SK-N-SH treated with all-trans-retinoic acid at 6 μM for 48 hours (cell line): ENCODE results near the gene RHCE.

Source experiments
- ARNTL ChIP-seq: fragments of 450-650 bp; formaldehyde crosslinking; IDR thresholded peaks from 2 replicates; pipeline ENCODE4 v1.5.0; 2020; ENCODE audit warnings: low read depth, mild to moderate bottlenecking, moderate library complexity, borderline replicate concordance
- BACH2 ChIP-seq: fragments of 250-450 bp; sonication (Bioruptor Pico); IDR thresholded peaks from 2 replicates; pipeline ENCODE4 v1.9.0; 2021; ENCODE audit warnings: mild to moderate bottlenecking, borderline replicate concordance
- CSDC2 ChIP-seq: fragments of 250-450 bp; sonication (Bioruptor Pico); IDR thresholded peaks from 2 replicates; pipeline ENCODE4 v1.5.0; 2020; ENCODE audit warnings: mild to moderate bottlenecking, moderate library complexity
- ESRRG ChIP-seq: fragments of 250-450 bp; sonication (Bioruptor Pico); IDR thresholded peaks from 2 replicates; pipeline ENCODE4 v1.6.1; 2021; ENCODE audit warnings: mild to moderate bottlenecking
- GLIS3 ChIP-seq: fragments of 250-450 bp; sonication (Bioruptor Pico); IDR thresholded peaks from 2 replicates; pipeline ENCODE4 v1.5.0; 2020; ENCODE audit warnings: mild to moderate bottlenecking, moderate library complexity
- ISL1 ChIP-seq: fragments of 250-450 bp; sonication (Bioruptor Pico); IDR thresholded peaks from 2 replicates; pipeline ENCODE4 v2.1.2; 2022; ENCODE audit warnings: mild to moderate bottlenecking, moderate library complexity
- PPARA ChIP-seq: fragments of 250-450 bp; sonication (Bioruptor Pico); IDR thresholded peaks from 2 replicates; pipeline ENCODE4 v1.5.0; 2020; ENCODE audit warnings: mild to moderate bottlenecking, borderline replicate concordance
- RARB ChIP-seq: fragments of 250-450 bp; sonication (Bioruptor Pico); IDR thresholded peaks from 2 replicates; pipeline ENCODE4 v1.8.0; 2021; ENCODE audit warnings: mild to moderate bottlenecking, moderate library complexity
- ZC3H10 ChIP-seq: fragments of 250-450 bp; sonication (Bioruptor Pico); IDR thresholded peaks from 2 replicates; pipeline ENCODE4 v1.5.1; 2021; ENCODE audit warnings: mild to moderate bottlenecking, moderate library complexity
- ZFP30 ChIP-seq: fragments of 450-650 bp; formaldehyde crosslinking; IDR thresholded peaks from 2 replicates; pipeline ENCODE4 v1.5.0; 2022; ENCODE audit warnings: mild to moderate bottlenecking, moderate library complexity
- ZNF565 ChIP-seq: fragments of 450-650 bp; formaldehyde crosslinking; conservative IDR thresholded peaks from 2 replicates; pipeline ENCODE4 v1.5.0; 2020; ENCODE audit warnings: low read depth, mild to moderate bottlenecking, moderate library complexity
- TF ChIP-seq, protein P1 (sequence below): fragments of 250-450 bp; sonication (Bioruptor Pico); IDR thresholded peaks from 2 replicates; pipeline ENCODE4 v1.8.0; 2020; ENCODE audit warnings: mild to moderate bottlenecking, moderate library complexity, borderline replicate concordance
- TF ChIP-seq, protein P2 (sequence below): fragments of 250-450 bp; sonication (Bioruptor Pico); IDR thresholded peaks from 2 replicates; pipeline ENCODE4 v1.8.0; 2021; ENCODE audit warnings: low read depth, mild to moderate bottlenecking, moderate library complexity, borderline replicate concordance
- TF ChIP-seq, protein P3 (sequence below): fragments of 250-450 bp; sonication (Bioruptor Pico); IDR thresholded peaks from 2 replicates; pipeline ENCODE4 v1.5.1; 2021; ENCODE audit warnings: mild to moderate bottlenecking, moderate library complexity

DNA sequence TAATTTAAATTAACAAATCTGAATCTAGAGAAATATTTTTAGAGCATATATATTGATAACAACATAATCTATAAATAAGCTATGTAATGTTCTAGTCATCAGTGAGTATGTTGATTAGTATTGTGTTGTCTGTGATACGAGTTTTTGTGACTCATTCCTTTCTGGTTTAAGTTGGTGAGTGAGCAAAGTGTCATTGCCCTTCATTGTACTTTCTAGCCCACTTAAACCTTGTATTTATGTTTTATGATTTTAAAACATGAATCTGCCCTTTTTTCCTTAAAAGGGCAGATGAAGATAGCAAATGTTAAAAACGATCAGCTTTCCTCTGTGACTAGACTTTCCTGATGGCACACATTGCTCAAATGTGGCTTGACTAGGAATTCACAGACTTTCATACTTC, 48.6 kb upstream of the RHCE start:
- no peak for TF ChIP-seq ZC3H10 (CRISPR knock-in tag)
- no peak for TF ChIP-seq ISL1 (CRISPR knock-in tag)
- TF ChIP-seq ZFP30 (CRISPR knock-in tag): no peak
- TF ChIP-seq CSDC2: no peak
- TF ChIP-seq ARNTL (CRISPR knock-in tag): no peak
- TF ChIP-seq ZNF565: no peak
- TF ChIP-seq RARB (CRISPR knock-in tag): no peak
- TF ChIP-seq, protein P1, sequence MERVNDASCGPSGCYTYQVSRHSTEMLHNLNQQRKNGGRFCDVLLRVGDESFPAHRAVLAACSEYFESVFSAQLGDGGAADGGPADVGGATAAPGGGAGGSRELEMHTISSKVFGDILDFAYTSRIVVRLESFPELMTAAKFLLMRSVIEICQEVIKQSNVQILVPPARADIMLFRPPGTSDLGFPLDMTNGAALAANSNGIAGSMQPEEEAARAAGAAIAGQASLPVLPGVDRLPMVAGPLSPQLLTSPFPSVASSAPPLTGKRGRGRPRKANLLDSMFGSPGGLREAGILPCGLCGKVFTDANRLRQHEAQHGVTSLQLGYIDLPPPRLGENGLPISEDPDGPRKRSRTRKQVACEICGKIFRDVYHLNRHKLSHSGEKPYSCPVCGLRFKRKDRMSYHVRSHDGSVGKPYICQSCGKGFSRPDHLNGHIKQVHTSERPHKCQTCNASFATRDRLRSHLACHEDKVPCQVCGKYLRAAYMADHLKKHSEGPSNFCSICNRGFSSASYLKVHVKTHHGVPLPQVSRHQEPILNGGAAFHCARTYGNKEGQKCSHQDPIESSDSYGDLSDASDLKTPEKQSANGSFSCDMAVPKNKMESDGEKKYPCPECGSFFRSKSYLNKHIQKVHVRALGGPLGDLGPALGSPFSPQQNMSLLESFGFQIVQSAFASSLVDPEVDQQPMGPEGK (CRISPR knock-in tag): no peak
- no peak for TF ChIP-seq GLIS3 (CRISPR knock-in tag)
- TF ChIP-seq BACH2 (CRISPR knock-in tag): no peak
- TF ChIP-seq, protein P2, sequence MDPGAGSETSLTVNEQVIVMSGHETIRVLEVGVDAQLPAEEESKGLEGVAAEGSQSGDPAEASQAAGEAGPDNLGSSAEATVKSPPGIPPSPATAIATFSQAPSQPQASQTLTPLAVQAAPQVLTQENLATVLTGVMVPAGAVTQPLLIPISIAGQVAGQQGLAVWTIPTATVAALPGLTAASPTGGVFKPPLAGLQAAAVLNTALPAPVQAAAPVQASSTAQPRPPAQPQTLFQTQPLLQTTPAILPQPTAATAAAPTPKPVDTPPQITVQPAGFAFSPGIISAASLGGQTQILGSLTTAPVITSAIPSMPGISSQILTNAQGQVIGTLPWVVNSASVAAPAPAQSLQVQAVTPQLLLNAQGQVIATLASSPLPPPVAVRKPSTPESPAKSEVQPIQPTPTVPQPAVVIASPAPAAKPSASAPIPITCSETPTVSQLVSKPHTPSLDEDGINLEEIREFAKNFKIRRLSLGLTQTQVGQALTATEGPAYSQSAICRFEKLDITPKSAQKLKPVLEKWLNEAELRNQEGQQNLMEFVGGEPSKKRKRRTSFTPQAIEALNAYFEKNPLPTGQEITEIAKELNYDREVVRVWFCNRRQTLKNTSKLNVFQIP (CRISPR knock-in tag): no peak
- no peak for TF ChIP-seq ESRRG
- TF ChIP-seq, protein P3, sequence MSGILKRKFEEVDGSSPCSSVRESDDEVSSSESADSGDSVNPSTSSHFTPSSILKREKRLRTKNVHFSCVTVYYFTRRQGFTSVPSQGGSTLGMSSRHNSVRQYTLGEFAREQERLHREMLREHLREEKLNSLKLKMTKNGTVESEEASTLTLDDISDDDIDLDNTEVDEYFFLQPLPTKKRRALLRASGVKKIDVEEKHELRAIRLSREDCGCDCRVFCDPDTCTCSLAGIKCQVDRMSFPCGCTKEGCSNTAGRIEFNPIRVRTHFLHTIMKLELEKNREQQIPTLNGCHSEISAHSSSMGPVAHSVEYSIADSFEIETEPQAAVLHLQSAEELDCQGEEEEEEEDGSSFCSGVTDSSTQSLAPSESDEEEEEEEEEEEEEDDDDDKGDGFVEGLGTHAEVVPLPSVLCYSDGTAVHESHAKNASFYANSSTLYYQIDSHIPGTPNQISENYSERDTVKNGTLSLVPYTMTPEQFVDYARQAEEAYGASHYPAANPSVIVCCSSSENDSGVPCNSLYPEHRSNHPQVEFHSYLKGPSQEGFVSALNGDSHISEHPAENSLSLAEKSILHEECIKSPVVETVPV (CRISPR knock-in tag): no peak
- no peak for TF ChIP-seq PPARA
